Astrocyte (in vitro differentiated cells and primary cell): ENCODE data around the gene GSPT1. TPM values are rescaled to one million over a fixed set of nuclear protein-coding genes. Genes with fewer than 3 reads are reported as not detected.

ENCODE experiments used
- DNase-seq: peaks from one replicate; pipeline ENCODE4 v3.0.0-alpha.2; 2010; ENCODE audit warnings: low read depth
- FAIRE-seq: peaks from 2 replicates; lab custom pipeline; 2011; peaks lifted over from hg19 to GRCh38; lab: Jason Lieb, UNC
- H2AFZ ChIP-seq: 2 replicates; pipeline ENCODE4 v1.6.0; 2012; ENCODE audit warnings: low read depth, low read length, inconsistent platforms
- H3K27ac ChIP-seq: 2 replicates; pipeline ENCODE4 v1.5.1; 2011; ENCODE audit warnings: low read depth, low read length, inconsistent platforms
- H3K27me3 ChIP-seq: 2 replicates; pipeline ENCODE4 v1.6.0; 2011; ENCODE audit warnings: low read length, inconsistent platforms; ENCODE audit not compliant: insufficient read depth
- H3K36me3 ChIP-seq: 2 replicates; pipeline ENCODE4 v1.5.1; 2011; ENCODE audit warnings: low read length, inconsistent platforms; ENCODE audit not compliant: insufficient read depth
- H3K4me1 ChIP-seq: 2 replicates; pipeline ENCODE4 v1.5.1; 2011; ENCODE audit warnings: low read length, inconsistent platforms; ENCODE audit not compliant: insufficient read depth
- H3K4me2 ChIP-seq: 2 replicates; pipeline ENCODE4 v1.6.0; 2012; ENCODE audit warnings: low read length, inconsistent platforms
- H3K4me3 ChIP-seq: 2 replicates; pipeline ENCODE4 v1.5.1; 2011; ENCODE audit warnings: low read depth, mild to moderate bottlenecking, low read length, inconsistent platforms; ENCODE audit not compliant: insufficient read depth
- H3K79me2 ChIP-seq: 2 replicates; pipeline ENCODE4 v1.6.0; 2012; ENCODE audit warnings: mild to moderate bottlenecking, low read length, inconsistent platforms; ENCODE audit not compliant: insufficient read depth
- H3K9ac ChIP-seq: 2 replicates; pipeline ENCODE4 v1.6.0; 2012; ENCODE audit warnings: mild to moderate bottlenecking, low read length, inconsistent platforms
- H3K9me3 ChIP-seq: 2 replicates; pipeline ENCODE4 v1.5.1; 2012; ENCODE audit warnings: low read depth, mild to moderate bottlenecking, low read length, inconsistent platforms; ENCODE audit not compliant: insufficient read depth
- H4K20me1 ChIP-seq: 2 replicates; pipeline ENCODE4 v1.6.0; 2012; ENCODE audit warnings: low read length, inconsistent platforms; ENCODE audit not compliant: insufficient read depth
- H3K27ac Mint-ChIP-seq: one replicate; pipeline ENCODE4 v1.8.0; 2021; ENCODE audit warnings: mild to moderate bottlenecking, mixed read lengths; ENCODE audit not compliant: unreplicated experiment
- H3K27me3 Mint-ChIP-seq: one replicate; pipeline ENCODE4 v1.8.0; 2021; ENCODE audit warnings: low read depth, mixed read lengths; ENCODE audit not compliant: unreplicated experiment
- H3K36me3 Mint-ChIP-seq: one replicate; pipeline ENCODE4 v1.8.0; 2021; ENCODE audit warnings: low read depth, mixed read lengths; ENCODE audit not compliant: unreplicated experiment
- H3K4me1 Mint-ChIP-seq: one replicate; pipeline ENCODE4 v1.8.0; 2021; ENCODE audit warnings: low read depth, mixed read lengths; ENCODE audit not compliant: unreplicated experiment
- H3K4me3 Mint-ChIP-seq: one replicate; pipeline ENCODE4 v1.8.0; 2021; ENCODE audit warnings: mild to moderate bottlenecking, moderate library complexity, mixed read lengths; ENCODE audit not compliant: unreplicated experiment
- H3K9me3 Mint-ChIP-seq: one replicate; pipeline ENCODE4 v1.8.0; 2021; ENCODE audit warnings: mild to moderate bottlenecking, mixed read lengths; ENCODE audit not compliant: unreplicated experiment
- EZH2 ChIP-seq: IDR thresholded peaks from 2 replicates; pipeline ENCODE4 v1.6.1; 2012; ENCODE audit warnings: mild to moderate bottlenecking, low read length, inconsistent platforms; ENCODE audit not compliant: insufficient read depth
- total RNA-seq: library from RNA; stranded (reverse); gene quantifications from 2 replicates; pipeline ENCODE4 v1.2.1, GENCODE V29; 2021
- TF ChIP-seq, protein P1 (sequence below): IDR thresholded peaks from 2 replicates; pipeline ENCODE4 v1.5.1; 2011; ENCODE audit warnings: low read depth, mild to moderate bottlenecking, inconsistent platforms, low read length, moderate library complexity; ENCODE audit not compliant: insufficient read depth

Gene GSPT1
- total RNA-seq, 1 donor from 2014 or later, result 173 TPM

DNA sequence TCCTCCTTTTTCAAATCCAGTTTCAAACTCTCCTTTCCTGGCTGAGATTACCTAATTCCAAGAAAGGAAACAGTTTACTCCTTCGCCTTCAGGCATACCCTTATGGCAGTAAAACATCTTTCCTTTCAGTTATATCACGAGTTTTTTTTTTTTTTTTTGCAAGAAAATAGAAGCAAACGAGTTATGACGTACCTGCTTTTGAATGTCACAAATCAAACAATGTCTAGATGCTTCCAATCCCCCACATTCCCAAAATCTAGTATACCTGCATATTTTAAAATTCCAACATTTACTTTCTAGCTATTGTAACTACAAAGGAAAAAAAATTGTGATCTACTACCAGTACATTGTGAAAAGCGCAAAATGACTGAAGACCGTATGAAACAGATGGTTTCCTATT, 28.9 kb downstream of the GSPT1 start:
- FAIRE-seq (no peak), DNase-seq (no peak)
- Histone ChIP-seq H3K9me3 (no peaks in the 10 kb centered on the region), H3K27ac (no peak overlapping the region), H2AFZ (no peak overlapping the region), H3K4me1 (no peaks in the 10 kb centered on the region), H4K20me1 (peaks cover 4% of the 10 kb centered on the region), H3K27me3 (no peaks in the 10 kb centered on the region), H3K4me2 (no peak overlapping the region), H3K36me3 (peaks cover 47% of the 10 kb centered on the region), H3K79me2 (peaks cover 19% of the 10 kb centered on the region), H3K9ac (no peak overlapping the region), H3K4me3 (no peak overlapping the region)
- Mint-ChIP-seq H3K27me3 (no peaks in the 10 kb centered on the region), H3K4me1 (peaks cover 2% of the 10 kb centered on the region), H3K4me3 (no peak overlapping the region), H3K9me3 (no peaks in the 10 kb centered on the region), H3K27ac (no peak overlapping the region), H3K36me3 (peaks cover 2% of the 10 kb centered on the region)
- TF ChIP-seq EZH2, result no peak
- TF ChIP-seq, protein P1, sequence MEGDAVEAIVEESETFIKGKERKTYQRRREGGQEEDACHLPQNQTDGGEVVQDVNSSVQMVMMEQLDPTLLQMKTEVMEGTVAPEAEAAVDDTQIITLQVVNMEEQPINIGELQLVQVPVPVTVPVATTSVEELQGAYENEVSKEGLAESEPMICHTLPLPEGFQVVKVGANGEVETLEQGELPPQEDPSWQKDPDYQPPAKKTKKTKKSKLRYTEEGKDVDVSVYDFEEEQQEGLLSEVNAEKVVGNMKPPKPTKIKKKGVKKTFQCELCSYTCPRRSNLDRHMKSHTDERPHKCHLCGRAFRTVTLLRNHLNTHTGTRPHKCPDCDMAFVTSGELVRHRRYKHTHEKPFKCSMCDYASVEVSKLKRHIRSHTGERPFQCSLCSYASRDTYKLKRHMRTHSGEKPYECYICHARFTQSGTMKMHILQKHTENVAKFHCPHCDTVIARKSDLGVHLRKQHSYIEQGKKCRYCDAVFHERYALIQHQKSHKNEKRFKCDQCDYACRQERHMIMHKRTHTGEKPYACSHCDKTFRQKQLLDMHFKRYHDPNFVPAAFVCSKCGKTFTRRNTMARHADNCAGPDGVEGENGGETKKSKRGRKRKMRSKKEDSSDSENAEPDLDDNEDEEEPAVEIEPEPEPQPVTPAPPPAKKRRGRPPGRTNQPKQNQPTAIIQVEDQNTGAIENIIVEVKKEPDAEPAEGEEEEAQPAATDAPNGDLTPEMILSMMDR, result no peak

DNA sequence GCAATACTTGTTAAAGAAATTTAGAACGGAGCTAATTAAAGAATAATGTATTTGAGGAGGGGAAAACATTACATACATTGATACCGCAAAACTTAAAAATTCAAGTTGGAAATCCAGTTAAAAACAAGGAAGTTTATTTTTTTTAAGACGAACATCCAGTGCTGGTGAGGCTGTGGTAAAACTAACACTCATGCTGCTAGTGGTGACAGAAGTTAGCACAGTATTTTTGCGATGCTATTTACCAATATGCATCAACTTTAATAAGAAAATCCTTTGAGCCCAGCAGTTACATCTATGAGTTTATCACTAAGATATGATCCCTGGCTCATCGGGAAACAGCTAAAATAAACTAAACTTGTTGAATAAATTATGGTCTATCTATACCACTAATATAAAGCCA, 31.7 kb downstream of the GSPT1 start:
- Mint-ChIP-seq H3K36me3 (peaks cover 4% of the 10 kb centered on the region), H3K4me3 (no peak overlapping the region), H3K4me1 (peaks cover 2% of the 10 kb centered on the region), H3K27me3 (no peaks in the 10 kb centered on the region), H3K27ac (no peak overlapping the region), H3K9me3 (no peaks in the 10 kb centered on the region)
- no peaks in the 10 kb centered on the region for H3K9me3 ChIP-seq
- peaks cover 21% of the 10 kb centered on the region for H4K20me1 ChIP-seq
- H3K27me3 ChIP-seq, result no peaks in the 10 kb centered on the region
- no peak overlapping the region for H3K27ac ChIP-seq
- DNase-seq, result no peak
- FAIRE-seq, result no peak
- no peak overlapping the region for H3K9ac ChIP-seq
- H3K4me2 ChIP-seq, result no peak overlapping the region
- no peak overlapping the region for H2AFZ ChIP-seq
- H3K36me3 ChIP-seq, result peaks cover 55% of the 10 kb centered on the region
- H3K4me3 ChIP-seq, result no peak overlapping the region
- no peaks in the 10 kb centered on the region for H3K4me1 ChIP-seq
- no peak for TF ChIP-seq EZH2
- TF ChIP-seq, protein P1, result no peak
- peaks cover 23% of the 10 kb centered on the region for H3K79me2 ChIP-seq

DNA sequence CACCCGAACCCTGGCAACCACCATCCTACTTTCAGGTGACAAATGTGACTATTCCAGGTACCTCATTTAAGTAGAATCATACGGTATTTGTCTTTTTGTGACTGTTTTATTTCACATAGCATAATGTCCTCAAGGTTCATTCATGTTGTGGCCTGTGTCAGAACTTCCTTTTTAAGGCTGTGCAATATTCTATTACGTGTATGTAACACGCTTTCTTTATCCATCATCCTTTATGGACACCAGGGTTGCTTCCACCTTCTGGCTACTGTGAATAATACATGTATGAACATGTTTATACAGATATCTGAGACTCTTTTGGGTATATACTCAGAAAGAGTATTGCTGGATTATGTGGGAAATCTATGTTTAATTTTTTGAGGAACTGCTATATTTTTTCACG, 35.7 kb downstream of the GSPT1 start:
- H3K9me3 ChIP-seq, result no peaks in the 10 kb centered on the region
- no peak for FAIRE-seq
- peaks cover 31% of the 10 kb centered on the region for H4K20me1 ChIP-seq
- no peak overlapping the region for H3K4me3 ChIP-seq
- H3K79me2 ChIP-seq, result peaks cover 24% of the 10 kb centered on the region
- DNase-seq, result no peak
- Mint-ChIP-seq H3K9me3 (no peaks in the 10 kb centered on the region), H3K4me3 (no peak overlapping the region), H3K4me1 (peaks cover 2% of the 10 kb centered on the region), H3K36me3 (peaks cover 5% of the 10 kb centered on the region), H3K27me3 (no peaks in the 10 kb centered on the region), H3K27ac (no peak overlapping the region)
- no peaks in the 10 kb centered on the region for H3K27me3 ChIP-seq
- H3K36me3 ChIP-seq, result peaks cover 53% of the 10 kb centered on the region
- H3K4me1 ChIP-seq, result no peaks in the 10 kb centered on the region
- no peak overlapping the region for H3K4me2 ChIP-seq
- no peak for TF ChIP-seq EZH2
- TF ChIP-seq, protein P1, result no peak
- H2AFZ ChIP-seq, result no peak overlapping the region
- H3K9ac ChIP-seq, result no peak overlapping the region
- H3K27ac ChIP-seq, result no peak overlapping the region
